ENCODE measurements around the gene RFT1.

RFT1 gene

DNA sequence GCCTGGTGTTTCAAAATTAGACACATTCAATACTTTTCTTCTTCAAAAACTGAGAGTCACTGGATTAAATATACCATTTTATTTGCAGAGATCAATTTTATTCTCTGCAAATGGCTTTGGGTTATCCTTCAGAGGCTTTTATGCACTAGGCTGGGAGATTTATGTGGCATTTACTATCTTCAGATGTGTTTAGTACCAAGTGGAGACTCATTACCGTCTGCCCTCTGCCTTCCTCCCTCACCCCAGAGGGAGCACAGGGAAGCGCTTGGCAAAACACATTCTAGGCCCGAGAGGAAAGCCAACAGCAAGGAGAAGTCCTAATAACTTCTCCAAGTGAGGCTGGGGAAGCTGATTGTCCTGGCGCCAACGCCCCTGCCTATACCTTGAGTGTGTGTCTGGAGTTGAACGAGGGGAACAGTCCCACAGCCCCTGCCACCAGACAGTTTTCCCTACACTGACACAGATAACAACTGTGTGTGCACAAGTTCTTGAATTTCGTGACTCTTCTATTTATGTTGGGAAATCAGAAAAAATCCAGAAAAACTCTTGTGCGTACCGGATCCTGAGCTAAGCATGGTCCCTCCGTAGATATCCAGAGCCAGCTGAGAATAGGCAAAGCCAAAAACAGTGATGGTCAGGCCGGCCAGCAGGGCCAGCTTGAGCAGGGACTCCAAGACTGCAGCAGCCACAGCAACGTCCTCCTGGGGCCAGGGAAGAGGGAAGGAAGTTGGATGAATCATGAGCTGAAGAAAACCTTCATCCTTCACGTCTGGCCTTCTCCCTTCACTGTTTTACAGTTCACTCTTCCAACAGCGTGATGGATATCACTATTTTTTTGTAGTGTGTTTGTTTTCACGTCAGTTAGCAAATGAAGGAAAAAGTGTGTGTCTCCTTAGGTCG, 26.6 kb downstream of the RFT1 start (continued):
- no peak for TF ChIP-seq TSHZ2 (CRISPR knock-in tag; IDR thresholded peaks at IDR 0.05)

- ATAC-seq: no peak
- no peak for TF ChIP-seq BACH2 (CRISPR knock-in tag; IDR thresholded peaks at IDR 0.05; ENCODE audit: borderline replicate concordance)
Measured at GRCh38 chr3:53102601-53103147, 27.6 kb downstream of the RFT1 start.

- ATAC-seq: no peak
Measured at GRCh38 chr3:53101956-53102355, 28.3 kb downstream of the RFT1 start.

DNA sequence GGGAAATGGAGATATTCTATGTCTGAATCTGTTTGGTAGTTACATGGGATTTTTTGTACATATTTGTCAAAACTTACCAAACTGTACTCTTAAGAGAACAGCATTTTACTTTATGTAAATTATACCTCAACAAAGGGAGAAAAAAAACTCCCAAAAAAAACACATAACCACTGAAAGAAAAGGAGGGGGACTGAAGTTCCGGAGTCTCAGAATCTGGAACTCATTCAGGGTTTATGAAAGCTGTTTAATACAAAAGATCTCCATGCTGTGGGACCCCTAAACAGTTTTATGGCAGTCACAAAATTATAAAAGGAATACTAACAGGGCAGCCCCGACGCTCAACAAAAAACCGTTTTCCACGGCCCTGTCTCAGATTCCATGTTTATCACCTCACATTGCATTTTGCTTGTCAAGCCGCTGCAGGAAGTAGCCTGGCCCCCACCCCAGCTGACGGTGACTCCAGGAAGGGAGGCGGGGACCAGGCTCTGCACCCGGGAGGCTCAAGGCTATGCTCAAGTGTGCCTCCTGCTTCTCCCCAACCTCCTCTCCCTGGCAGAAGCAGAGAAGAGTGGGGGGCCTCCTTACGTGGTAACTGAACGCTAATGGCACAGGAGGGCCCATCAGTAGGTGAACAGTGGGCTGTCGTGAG, 29.3 kb downstream of the RFT1 start:
- no peak for ATAC-seq
- TF ChIP-seq OSR1 (CRISPR knock-in tag; IDR thresholded peaks at IDR 0.05) (no peak), ZNF565 (CRISPR knock-in tag; conservative IDR thresholded peaks at IDR 0.05; ENCODE audit: low read depth) (no peak), ISL1 (CRISPR knock-in tag; IDR thresholded peaks at IDR 0.05) (no peak), TOX (CRISPR knock-in tag; IDR thresholded peaks at IDR 0.05; ENCODE audit: borderline replicate concordance) (no peak), ZC3H10 (CRISPR knock-in tag; IDR thresholded peaks at IDR 0.05) (no peak), BACH2 (CRISPR knock-in tag; IDR thresholded peaks at IDR 0.05; ENCODE audit: borderline replicate concordance) (no peak), ZFP3 (CRISPR knock-in tag; IDR thresholded peaks at IDR 0.05) (no peak), ESRRG (CRISPR knock-in tag; IDR thresholded peaks at IDR 0.05) (no peak), ZNF8 (CRISPR knock-in tag; IDR thresholded peaks at IDR 0.05) (no peak), TCF4 (CRISPR knock-in tag; IDR thresholded peaks at IDR 0.05; ENCODE audit: borderline replicate concordance) (no peak), RARB (CRISPR knock-in tag; IDR thresholded peaks at IDR 0.05) (no peak), CSDC2 (CRISPR knock-in tag; IDR thresholded peaks at IDR 0.05) (no peak), GLIS3 (CRISPR knock-in tag; IDR thresholded peaks at IDR 0.05) (no peak), PPARA (CRISPR knock-in tag; IDR thresholded peaks at IDR 0.05; ENCODE audit: borderline replicate concordance) (no peak)
- TF ChIP-seq, protein P1, sequence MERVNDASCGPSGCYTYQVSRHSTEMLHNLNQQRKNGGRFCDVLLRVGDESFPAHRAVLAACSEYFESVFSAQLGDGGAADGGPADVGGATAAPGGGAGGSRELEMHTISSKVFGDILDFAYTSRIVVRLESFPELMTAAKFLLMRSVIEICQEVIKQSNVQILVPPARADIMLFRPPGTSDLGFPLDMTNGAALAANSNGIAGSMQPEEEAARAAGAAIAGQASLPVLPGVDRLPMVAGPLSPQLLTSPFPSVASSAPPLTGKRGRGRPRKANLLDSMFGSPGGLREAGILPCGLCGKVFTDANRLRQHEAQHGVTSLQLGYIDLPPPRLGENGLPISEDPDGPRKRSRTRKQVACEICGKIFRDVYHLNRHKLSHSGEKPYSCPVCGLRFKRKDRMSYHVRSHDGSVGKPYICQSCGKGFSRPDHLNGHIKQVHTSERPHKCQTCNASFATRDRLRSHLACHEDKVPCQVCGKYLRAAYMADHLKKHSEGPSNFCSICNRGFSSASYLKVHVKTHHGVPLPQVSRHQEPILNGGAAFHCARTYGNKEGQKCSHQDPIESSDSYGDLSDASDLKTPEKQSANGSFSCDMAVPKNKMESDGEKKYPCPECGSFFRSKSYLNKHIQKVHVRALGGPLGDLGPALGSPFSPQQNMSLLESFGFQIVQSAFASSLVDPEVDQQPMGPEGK (CRISPR knock-in tag; IDR thresholded peaks at IDR 0.05; ENCODE audit: borderline replicate concordance): no peak
- TF ChIP-seq, protein P2, sequence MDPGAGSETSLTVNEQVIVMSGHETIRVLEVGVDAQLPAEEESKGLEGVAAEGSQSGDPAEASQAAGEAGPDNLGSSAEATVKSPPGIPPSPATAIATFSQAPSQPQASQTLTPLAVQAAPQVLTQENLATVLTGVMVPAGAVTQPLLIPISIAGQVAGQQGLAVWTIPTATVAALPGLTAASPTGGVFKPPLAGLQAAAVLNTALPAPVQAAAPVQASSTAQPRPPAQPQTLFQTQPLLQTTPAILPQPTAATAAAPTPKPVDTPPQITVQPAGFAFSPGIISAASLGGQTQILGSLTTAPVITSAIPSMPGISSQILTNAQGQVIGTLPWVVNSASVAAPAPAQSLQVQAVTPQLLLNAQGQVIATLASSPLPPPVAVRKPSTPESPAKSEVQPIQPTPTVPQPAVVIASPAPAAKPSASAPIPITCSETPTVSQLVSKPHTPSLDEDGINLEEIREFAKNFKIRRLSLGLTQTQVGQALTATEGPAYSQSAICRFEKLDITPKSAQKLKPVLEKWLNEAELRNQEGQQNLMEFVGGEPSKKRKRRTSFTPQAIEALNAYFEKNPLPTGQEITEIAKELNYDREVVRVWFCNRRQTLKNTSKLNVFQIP (CRISPR knock-in tag; IDR thresholded peaks at IDR 0.05; ENCODE audit: borderline replicate concordance, low read depth): no peak

More at GRCh38 chr3:53101956-53102355, 28.3 kb downstream of the RFT1 start:
- no peak for TF ChIP-seq TCF4 (CRISPR knock-in tag; IDR thresholded peaks at IDR 0.05; ENCODE audit: borderline replicate concordance)
- no peak for TF ChIP-seq CREB5 (CRISPR knock-in tag; IDR thresholded peaks at IDR 0.05; ENCODE audit: low read depth)
- TF ChIP-seq ZC3H10 (CRISPR knock-in tag; IDR thresholded peaks at IDR 0.05): no peak
- no peak for TF ChIP-seq TOX (CRISPR knock-in tag; IDR thresholded peaks at IDR 0.05; ENCODE audit: borderline replicate concordance)
- no peak for TF ChIP-seq ZNF70 (CRISPR knock-in tag; IDR thresholded peaks at IDR 0.05)
- TF ChIP-seq, protein P2 (CRISPR knock-in tag; IDR thresholded peaks at IDR 0.05; ENCODE audit: borderline replicate concordance, low read depth): no peak
- TF ChIP-seq ARNTL (CRISPR knock-in tag; IDR thresholded peaks at IDR 0.05; ENCODE audit: borderline replicate concordance, low read depth): no peak
- no peak for TF ChIP-seq ZFP30 (CRISPR knock-in tag; IDR thresholded peaks at IDR 0.05)
- TF ChIP-seq CSDC2 (CRISPR knock-in tag; IDR thresholded peaks at IDR 0.05): no peak
